IPS-18c (cell line): ENCODE measurements around the gene GLIPR1.
"Not testable (repeated sequence)": the region's sequence is repeated elsewhere in the genome, so short reads cannot be mapped to it uniquely, and the experiment has no call there.

Experiments
- H3K4me3 ChIP-seq: 2 replicates; pipeline ENCODE4 v1.7.0; 2013; ENCODE audit warnings: low read depth, mild to moderate bottlenecking, low read length, moderate library complexity; ENCODE audit not compliant: insufficient read depth
- H3K9me3 ChIP-seq: one replicate; pipeline ENCODE4 v1.6.1; 2013; ENCODE audit warnings: mild to moderate bottlenecking, low read length, moderate library complexity; ENCODE audit not compliant: control insufficient read depth, insufficient read depth

The GLIPR1 gene

DNA sequence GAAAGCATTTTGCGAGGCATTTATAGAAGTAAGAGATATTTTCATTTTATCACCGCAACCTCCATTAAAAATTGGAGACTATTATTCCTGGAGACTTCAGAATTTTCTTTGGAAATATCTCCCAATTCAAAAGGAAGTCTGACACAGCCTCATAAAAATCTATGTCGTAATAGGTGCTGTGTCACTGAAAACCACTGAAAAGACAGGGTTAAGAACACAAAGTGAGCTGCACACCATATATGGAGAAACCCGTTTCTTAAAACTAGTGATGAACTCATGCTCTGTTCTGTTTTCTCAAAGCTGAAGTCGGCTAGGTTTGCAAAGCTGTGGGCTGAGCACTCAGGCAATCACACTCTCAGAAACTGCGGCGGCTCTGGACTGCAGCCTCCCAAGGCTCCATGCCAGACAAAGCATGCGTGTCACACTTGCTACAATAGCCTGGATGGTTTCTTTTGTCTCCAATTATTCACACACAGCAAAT, at the start of gene GLIPR1:
TSS of gene GLIPR1 (plus strand) at position 287 of the 481 bp plus-strand sequence. CDS start at position 413, 126 bp downstream.
- H3K4me3 ChIP-seq, result no peak within 1 kb of the TSS
- H3K9me3 ChIP-seq, result no peaks in the 10 kb centered on the region

DNA sequence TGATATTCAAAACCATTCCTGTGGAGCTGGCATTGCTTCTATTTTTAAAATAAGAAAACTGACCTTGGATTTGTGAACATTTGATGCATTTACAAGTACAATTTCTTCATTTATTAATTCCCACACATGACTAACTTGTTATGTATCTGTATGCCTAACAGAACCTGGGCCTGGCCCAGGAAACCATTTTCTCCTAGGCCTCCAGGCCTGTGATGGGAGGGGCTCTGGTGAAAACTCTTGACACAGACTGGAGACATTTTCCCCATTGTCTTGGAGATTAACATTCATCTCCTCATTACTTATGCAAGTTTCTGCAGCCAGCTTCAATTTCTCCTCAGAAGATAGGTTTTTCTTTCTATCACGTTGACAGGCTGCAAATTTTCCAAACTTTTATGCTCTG, 47.6 kb upstream of the GLIPR1 start:
- Histone ChIP-seq H3K9me3 (peaks cover 12% of the 10 kb centered on the region), H3K4me3 (no peak overlapping the region)

DNA sequence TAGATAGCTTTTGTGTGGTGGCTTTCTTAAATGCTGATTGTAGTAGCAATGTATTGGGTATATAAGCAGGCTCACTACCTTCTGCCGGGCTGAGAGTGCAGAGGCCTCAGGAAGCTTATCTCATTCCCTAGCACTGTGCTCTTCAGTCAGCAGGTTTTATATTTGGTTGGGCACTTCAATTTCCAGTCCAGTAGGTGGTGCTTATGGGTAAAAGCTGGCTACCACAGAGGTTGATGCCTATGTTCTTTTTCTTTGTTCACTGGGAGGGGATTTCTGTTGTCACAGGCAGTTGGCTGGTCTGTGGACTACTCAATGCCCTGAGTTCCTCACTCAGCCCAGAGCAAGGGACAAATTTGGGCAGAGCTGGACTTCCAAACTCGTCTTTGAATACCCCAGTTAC, 43.0 kb upstream of the GLIPR1 start:
- Histone ChIP-seq H3K9me3 (peaks cover 5% of the 10 kb centered on the region), H3K4me3 (no peak overlapping the region)

DNA sequence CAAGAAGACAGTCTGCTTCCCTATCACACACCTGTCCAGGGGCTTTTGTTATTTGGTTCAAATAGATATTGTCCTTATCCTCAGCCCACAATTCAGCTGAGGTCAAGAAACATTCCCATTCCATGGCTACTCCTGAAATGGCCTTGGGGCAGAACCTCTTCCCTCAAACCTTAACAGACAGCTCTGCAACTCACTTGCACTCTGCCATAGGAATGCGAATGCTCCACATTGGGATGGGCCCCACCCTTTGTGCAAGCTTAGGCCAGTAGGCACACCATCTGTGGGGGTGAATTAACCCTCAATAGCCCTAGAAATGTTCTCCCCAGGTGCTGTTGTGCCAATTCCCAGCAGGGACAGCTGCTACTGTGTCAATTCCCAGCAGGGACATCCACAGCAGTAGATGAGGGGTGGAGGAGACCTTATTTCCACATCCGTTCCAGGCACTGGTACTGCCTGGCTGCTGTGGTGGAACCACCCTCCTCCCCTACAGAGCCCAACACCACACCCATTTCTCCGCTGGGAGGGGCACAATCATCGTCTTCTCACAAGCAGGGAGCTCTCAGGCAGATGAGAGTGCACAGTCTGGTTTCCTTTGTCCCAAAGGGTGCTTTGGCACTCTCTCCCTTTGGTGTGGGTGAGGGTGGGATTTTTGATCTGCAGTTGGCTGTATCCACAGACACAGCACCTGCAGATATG, 42.3 kb upstream of the GLIPR1 start:
- H3K4me3 ChIP-seq, result no peak overlapping the region
- H3K9me3 ChIP-seq, result peaks cover 5% of the 10 kb centered on the region

DNA sequence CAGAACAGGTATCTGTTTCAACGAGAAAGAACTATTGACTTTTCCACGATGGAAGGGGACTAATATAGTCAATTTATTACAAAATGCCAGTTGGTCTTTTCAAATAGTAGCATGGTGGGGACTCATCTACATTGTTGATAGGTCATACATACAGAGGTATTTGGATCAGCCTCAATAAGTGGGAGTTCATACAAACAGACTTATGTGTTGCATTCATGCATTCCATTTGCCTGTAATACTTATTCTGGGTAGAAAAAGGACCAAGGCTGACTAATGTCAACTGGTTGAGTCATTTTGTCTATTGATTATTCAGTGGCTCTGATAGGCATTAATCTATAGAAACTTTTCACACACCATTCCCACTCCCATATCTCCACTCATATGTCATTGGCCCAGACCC, 41.5 kb upstream of the GLIPR1 start:
- Histone ChIP-seq H3K4me3 (no peak overlapping the region), H3K9me3 (peaks cover 5% of the 10 kb centered on the region)

DNA sequence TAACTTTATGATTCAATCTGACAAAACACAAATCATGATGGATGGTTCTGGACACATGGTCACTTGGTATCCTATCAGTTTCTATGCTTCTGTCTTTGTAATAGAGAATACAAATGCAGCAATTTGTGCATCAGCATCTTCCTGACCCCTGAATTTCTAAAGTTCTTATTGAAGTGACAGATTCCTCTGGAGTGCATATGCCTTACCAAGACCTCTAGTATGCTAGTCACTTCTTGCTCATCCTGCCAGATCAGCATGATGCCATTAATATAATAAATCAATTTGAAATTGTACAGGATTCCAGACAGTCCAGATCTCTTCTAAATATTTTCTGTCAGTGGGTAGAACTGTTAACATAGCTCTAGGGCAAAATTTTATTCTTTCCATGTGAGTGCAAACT, 40.6 kb upstream of the GLIPR1 start:
- no peak overlapping the region for H3K4me3 ChIP-seq
- H3K9me3 ChIP-seq, result peaks cover 5% of the 10 kb centered on the region

DNA sequence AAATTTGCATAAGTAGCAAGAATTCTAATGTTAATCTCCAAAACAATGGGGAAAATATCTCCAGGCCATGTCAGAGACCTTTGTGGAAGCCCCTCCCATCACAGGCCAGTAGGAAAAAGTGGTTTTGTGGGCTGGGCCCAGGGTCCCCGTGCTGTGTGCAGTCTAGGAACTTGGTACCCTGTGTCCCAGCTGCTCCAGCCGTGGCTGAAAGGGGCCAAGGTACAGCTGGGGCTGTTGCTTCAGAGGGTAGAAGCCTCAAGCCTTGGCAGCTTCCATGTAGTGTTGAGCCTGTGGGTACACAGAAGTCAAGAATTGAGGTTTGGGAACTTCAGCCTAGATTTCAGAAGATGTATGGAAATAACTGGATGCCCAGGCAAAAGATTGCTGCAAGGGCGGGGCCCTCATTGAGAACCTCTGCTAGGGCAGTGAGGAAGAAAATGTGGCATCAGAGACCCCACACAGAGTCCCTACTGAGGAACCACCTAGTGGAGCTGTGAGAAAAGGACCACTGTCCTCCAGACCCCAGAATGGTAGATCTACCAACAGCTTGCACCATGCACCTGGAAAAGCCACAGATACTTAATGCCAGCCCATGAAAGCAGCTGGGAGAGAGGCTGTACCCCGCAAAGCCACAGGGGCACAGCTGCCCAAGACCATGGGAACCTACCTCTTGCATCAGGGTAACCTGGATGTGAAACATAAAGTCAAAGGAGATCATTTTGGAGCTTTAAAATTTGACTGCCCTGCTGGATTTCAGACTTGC, 38.7 kb upstream of the GLIPR1 start:
- H3K9me3 ChIP-seq, H3K4me3 ChIP-seq: not testable (repeated sequence)

DNA sequence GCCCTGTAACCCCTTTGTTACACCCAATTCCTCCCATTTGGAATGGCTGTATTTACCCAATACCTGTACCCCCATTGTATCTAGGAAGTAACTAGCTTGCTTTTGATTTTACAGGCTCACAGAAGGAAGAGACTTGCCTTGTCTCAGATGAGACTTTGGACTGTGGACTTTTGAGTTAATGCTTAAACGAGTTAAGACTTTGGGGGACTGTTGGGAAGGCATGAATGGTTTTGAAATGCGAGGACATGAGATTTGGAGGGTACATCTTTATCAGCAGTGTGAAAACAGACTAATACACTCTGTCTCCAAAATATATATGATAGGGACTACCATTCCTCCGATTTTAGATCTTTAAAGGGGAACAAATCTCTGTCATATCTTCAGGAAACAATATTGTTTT, 38.1 kb upstream of the GLIPR1 start:
- not testable (repeated sequence) for H3K4me3 ChIP-seq, H3K9me3 ChIP-seq

DNA sequence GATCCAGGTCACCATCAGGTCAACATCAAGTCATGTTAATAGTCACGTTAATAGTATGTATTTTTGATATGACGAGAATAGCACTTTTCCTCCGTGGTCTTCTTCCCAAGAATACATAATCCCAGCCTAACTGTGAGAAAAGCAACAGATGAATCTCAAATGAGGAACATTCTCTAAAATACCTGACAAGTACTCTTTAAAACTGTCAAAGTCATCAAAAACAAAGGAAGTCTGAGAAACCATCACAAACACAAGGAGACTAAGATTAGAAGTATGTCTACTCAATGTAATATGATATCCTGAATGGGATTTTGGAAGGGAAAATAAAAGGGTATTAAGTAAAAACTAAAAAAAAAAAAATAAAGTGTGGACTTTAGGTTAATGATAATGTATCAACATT, 36.8 kb upstream of the GLIPR1 start:
- H3K9me3 ChIP-seq, result peaks cover 3% of the 10 kb centered on the region

DNA sequence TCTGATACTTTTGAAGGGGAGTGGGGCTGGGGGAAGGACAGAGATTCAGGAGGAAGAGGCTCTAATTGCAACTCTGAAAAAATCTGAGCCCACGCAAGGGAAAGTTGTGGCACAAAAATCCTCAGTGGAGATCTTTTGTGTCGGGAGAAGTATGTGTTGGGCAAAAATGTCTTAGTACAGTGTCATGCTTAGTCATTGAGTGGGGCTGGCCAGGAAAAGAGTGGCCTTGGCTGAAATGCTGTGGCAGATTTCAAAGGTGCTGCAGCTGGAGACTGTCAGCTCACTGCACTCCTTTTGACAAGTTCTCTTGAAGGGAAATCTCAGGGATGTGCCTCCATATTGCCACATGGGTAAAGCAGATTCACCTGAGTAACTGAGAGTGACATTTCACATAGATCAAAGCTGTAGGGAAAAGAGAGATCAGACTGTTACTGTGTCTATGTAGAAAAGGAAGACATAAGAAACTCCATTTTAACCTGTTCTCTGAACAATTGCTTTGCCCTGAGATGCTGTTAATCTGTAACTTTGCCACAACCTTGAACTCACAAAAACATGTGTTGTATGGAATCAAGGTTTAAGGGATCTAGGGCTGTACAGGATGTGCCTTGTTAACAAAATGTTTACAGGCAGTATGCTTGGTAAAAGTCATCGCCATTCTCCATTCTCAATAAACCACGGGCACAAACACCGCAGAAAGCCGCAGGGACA, 36.0 kb upstream of the GLIPR1 start:
- Histone ChIP-seq H3K9me3 (peaks cover 3% of the 10 kb centered on the region), H3K4me3 (no peak overlapping the region)

More for the DNA sequence above, 36.8 kb upstream of the GLIPR1 start:
- H3K4me3 ChIP-seq, result no peak overlapping the region

DNA sequence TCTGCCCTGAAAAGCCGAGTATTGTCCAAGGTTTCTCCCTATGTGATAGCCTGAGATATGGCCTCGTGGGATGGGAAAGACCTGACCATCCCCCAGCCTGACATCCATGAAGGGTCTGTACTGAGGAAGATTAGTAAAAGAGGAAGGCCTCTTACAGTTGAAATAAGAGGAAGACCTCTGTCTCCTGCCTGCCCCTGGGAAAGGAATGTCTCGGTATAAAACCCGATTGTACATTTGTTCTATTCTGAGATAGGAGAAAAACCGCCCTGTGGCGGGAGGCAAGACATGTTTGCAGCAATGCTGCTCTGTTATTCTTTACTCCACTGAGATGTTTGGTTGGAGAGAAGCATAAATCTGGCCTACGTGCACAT, 35.4 kb upstream of the GLIPR1 start:
- not testable (repeated sequence) for H3K4me3 ChIP-seq, H3K9me3 ChIP-seq

DNA sequence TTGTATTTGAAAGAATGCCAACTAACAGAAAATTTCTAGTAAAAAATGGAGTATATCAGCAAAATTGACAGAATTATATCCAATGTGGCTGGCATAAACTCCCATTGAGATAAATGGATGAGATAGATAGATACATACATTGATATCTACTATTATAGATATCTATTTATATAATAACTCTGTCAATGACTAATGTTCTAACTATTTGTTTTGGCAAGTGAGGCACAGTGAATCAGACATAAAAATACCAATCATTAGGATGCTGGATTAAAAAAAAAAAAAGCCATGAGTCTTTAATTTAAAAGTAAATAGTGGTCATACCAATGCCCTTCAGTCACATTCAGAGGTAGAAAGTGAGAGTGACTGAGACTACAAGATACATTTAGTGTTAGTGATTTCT, 33.7 kb upstream of the GLIPR1 start:
- no peak overlapping the region for H3K4me3 ChIP-seq
- H3K9me3 ChIP-seq, result peaks cover 1% of the 10 kb centered on the region

DNA sequence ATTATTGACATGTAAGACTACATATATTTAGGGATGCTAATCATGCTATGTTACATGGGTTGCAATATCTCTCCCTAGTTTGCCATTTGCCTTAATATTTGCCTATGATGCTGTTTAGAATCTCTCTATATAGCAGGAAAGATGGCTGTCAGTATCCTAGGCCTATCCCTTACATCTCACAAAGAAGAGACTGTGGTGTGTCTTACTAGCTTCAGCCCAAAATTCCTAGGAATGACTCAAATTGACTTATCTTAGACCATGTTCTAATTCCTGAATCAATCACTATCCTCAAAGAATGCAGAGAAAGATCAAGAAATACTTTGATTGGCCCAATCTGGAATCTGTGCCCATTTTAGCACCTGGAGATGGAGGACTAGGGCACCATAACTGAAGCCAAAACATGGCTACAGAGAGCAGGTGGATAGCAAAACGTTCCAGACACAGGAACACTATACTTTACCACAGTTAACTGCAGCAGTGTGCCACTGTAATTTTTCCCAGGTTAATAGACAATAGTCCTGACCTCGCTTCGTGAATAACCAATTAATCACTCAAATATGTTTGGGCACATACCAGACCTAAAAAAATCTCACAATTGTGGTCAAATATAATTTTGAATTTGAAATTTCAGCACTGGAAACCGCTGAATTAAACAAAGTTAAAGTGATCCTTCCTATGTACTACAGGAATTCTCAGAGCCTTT, 32.7 kb upstream of the GLIPR1 start:
- no peaks in the 10 kb centered on the region for H3K9me3 ChIP-seq
- H3K4me3 ChIP-seq, result no peak overlapping the region

DNA sequence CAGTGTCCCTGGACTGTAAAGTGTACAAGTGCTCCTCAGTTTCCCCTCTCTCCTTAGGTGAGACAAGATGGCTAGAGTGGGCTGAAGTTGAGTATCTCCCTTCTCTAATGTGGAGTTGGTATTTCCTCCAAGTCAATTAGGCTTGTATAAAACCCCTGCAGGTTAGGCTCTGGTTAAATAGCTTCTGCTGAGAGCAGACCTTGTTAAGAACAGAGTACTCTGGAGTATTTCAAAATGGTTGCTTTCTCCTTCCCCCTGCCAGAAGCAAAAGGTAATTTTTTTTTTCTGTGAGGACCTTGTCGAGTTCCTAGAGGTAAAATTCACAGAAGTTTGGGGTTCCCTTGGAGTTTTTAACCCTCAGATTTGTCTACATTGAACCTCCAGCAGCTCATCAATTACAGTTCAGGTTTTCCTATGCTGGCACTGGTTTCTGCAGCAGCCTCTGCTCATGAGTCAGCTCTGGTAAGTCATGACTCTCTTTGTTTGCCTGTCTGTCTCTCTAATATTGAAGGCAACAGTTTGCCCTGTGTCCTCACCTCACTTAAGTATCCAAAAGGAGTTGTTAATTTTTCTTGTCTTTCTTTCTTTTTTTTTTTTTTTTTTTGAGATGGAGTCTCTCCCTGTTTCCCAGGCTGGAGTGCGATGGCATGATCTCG, 27.8 kb upstream of the GLIPR1 start:
- H3K9me3 ChIP-seq, result peaks cover 4% of the 10 kb centered on the region
- no peak overlapping the region for H3K4me3 ChIP-seq

DNA sequence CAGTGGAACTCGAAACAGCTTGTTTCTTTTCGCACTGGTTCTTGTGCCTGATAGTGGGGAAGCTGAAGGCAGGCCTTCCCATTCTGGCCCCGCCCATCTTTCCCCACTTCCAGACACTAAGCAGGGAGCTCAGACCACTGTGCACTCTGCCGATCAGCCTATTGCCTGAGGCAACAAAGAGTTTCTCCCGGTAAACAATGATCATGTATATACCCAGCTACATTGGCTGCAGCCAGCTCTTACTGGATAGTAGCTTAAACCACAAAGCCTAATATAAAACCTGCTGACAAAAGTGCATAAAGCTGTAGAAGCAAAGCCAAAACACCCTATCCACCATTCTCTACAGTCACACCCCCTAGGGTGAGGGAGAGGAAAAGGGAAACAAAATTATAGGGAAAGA, 24.7 kb upstream of the GLIPR1 start:
- Histone ChIP-seq H3K4me3 (no peak overlapping the region), H3K9me3 (peaks cover 6% of the 10 kb centered on the region)

DNA sequence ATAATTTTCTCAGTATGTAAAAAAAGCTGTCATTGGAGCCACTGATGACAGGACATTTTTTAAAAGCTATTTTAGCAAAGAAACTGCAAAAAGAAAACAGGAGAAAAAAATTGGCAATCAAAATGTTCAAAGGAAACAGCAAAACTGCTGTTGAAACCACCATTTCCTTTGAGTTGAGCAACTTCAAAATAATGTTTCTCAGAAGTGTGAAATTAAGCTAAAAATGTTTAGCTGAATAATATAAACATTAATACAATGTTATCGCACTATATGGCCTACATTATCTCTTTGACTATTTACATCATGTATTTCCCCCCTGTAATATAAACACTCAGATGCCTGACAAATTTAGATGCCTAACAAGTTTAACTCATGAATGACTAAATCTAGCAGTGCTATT, 23.4 kb upstream of the GLIPR1 start:
- Histone ChIP-seq H3K9me3 (peaks cover 6% of the 10 kb centered on the region), H3K4me3 (no peak overlapping the region)

DNA sequence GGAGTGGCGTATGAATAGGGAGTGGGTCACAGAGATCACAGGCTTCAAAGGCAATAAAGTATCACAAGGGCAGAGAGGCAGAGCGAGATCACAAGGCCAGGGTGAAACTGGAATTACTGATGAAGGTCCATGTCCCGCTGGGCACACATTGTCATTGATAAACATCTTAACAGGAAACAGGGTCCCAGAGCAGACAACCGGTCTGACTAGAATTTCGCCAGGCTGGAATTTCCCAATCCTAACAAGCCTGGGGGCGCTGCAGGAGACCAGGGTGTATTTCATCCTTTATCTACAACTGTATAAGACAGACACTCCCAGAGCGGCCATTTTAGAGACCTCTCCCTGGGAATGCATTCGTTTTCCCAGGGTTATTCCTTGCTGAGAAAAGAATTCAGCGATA, 22.7 kb upstream of the GLIPR1 start:
- H3K9me3 ChIP-seq, H3K4me3 ChIP-seq: not testable (repeated sequence)
